ENCODE data around the gene CPLX4. TPM values are rescaled to one million over a fixed set of nuclear protein-coding genes. Genes with fewer than 3 reads are reported as not detected.
A peak's percentile ranks its signal among the peaks of the same experiment; 100 is the strongest.

CPLX4 gene
- total RNA-seq, 1 donor from 2014 or later: not detected

DNA sequence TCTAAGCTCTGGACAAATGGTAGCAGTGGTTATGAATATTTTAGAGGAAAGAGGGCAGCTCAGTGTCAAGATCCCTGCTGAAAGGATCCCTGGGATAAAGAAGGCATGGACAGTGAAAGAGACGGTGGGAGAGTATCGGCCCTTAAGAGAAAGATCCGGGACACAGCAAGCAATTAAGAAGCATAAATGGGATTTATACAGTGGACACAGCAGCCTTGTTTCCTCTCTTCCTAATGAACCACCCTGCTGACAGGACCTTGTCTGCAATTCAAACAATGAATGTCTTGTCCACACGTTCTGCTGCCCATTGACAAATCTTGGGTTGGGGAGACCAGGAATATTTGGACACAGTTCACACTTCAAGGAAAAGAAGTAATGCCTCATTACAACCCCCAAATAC, 16.5 kb downstream of the CPLX4 start:
- Histone ChIP-seq H3K27me3 (ENCODE audit: low read depth) (peaks cover 10% of the 10 kb centered on the region), H3K4me1 (no peaks in the 10 kb centered on the region), H3K9me3 (no peaks in the 10 kb centered on the region), H3K36me3 (no peaks in the 10 kb centered on the region), H3K4me3 (no peak overlapping the region), H3K27ac (no peak overlapping the region)
- intact Hi-C loops (cut with DNase I): no loop called here
- TF ChIP-seq, protein P1, sequence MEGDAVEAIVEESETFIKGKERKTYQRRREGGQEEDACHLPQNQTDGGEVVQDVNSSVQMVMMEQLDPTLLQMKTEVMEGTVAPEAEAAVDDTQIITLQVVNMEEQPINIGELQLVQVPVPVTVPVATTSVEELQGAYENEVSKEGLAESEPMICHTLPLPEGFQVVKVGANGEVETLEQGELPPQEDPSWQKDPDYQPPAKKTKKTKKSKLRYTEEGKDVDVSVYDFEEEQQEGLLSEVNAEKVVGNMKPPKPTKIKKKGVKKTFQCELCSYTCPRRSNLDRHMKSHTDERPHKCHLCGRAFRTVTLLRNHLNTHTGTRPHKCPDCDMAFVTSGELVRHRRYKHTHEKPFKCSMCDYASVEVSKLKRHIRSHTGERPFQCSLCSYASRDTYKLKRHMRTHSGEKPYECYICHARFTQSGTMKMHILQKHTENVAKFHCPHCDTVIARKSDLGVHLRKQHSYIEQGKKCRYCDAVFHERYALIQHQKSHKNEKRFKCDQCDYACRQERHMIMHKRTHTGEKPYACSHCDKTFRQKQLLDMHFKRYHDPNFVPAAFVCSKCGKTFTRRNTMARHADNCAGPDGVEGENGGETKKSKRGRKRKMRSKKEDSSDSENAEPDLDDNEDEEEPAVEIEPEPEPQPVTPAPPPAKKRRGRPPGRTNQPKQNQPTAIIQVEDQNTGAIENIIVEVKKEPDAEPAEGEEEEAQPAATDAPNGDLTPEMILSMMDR (IDR thresholded peaks at IDR 0.05): no peak
- no peak for ATAC-seq
- no peak for DNase-seq

DNA sequence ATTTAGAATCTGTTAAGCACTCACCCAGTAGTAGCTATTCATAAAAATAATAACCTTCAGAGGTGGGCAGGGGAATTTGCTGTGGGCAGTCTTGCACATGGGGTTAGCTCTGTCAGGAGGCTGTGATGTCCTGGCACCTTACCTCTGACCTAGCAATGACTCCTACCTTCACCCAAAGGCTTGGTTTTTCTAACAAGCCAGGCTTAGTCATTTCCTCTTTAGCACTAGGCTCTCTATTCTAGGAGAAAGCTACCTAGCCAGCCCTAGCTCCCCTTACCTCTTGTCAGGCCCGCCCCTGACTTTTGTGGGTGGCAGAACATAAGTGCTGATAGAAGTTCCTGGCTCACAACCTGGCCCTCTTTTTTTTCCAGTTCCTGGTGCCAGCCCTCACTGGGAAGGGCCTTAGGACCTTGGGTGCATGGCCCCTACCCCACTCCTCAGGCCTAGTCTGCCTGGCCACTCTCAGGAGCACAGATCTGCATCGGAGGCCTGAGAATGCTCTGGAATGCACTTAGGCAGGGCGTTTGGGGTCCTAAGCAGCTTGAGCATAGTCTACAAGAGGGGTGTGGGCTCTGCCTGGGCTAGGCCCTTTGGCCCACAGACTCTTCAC, 17.7 kb downstream of the CPLX4 start:
- Histone ChIP-seq H3K27me3 (ENCODE audit: low read depth) (peaks cover 5% of the 10 kb centered on the region), H3K27ac (no peak overlapping the region), H3K9me3 (no peaks in the 10 kb centered on the region), H3K36me3 (no peaks in the 10 kb centered on the region), H3K4me1 (no peaks in the 10 kb centered on the region), H3K4me3 (no peak overlapping the region)
- DNase-seq (no peak), ATAC-seq (peak in 1 of 2 donors; percentile 31)
- intact Hi-C loops (cut with DNase I): no loop called here
- TF ChIP-seq, protein P1 (IDR thresholded peaks at IDR 0.05): no peak

DNA sequence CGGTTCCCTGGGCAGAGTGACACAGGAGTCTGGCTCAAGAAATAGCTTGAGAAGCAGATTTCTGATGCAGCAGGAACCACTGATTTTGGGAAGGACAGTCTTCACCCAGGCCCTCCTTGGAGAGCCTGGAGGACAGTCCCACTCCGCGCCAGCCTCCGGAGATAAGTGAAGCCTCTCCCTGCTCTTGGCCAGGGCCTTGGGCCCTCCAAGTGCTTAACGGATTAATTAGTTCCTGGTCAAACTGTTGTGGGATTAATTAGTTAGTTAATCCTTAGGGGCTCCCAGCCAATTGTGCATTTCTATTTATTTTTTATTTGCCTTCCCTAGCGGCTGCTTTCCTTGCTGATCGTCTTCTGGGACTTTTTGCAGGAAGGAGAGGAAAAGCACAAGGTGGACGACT, 19.6 kb downstream of the CPLX4 start:
- TF ChIP-seq, protein P1 (IDR thresholded peaks at IDR 0.05): no peak
- DNase-seq (no peak), ATAC-seq (no peak)
- no peaks in the 10 kb centered on the region for H3K36me3 ChIP-seq
- peaks cover 5% of the 10 kb centered on the region for H3K27me3 ChIP-seq (ENCODE audit: low read depth)
- intact Hi-C loops (cut with DNase I): no loop called here
- no peaks in the 10 kb centered on the region for H3K9me3 ChIP-seq
- H3K4me3 ChIP-seq: no peak overlapping the region
- no peaks in the 10 kb centered on the region for H3K4me1 ChIP-seq
- H3K27ac ChIP-seq: no peak overlapping the region

DNA sequence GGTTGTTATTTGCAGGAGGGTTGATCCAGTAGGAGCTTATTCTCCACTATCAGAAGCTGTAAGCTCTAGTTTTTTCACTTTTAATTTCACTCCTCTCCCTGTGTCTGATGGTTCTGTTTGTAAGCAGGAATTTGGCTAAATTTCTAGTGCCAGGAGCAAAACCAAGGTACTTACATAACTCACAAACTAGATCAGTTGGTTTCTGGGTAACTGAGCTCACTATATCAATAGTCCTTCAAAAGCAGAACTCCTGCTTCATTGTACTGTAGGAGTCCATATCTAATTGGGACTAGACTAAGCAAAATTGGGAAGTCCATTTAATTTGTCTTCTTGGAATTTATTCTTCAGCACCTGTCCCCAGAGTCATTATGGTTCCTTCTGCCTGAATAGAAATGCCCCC, 25.1 kb downstream of the CPLX4 start:
- intact Hi-C loops (cut with DNase I): no loop called here
- ATAC-seq (no peak), DNase-seq (no peak)
- Histone ChIP-seq H3K36me3 (no peaks in the 10 kb centered on the region), H3K27ac (no peak overlapping the region), H3K27me3 (ENCODE audit: low read depth) (peaks cover 7% of the 10 kb centered on the region), H3K4me1 (no peaks in the 10 kb centered on the region), H3K9me3 (no peaks in the 10 kb centered on the region), H3K4me3 (no peak overlapping the region)
- TF ChIP-seq, protein P1 (IDR thresholded peaks at IDR 0.05): no peak

DNA sequence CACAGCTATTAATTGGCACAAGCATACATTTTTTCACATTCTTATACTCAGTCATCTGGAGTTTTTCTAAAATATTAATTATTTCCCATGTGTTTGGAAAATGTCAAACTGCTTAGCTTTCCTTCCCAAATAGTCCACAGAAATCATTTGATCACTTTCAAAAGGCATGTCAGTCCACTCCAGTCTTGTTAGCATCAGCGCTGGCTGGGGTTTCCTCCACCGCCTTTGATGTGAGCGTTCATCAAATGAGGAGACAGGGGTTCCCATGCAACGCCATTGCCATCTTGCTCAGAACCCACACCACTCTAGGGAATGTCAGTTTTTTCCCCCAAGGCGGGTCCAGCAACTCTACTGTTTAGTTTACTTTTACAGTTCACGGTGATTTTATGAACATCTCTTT, 32.1 kb downstream of the CPLX4 start:
- H3K27me3 ChIP-seq (ENCODE audit: low read depth): peaks cover 20% of the 10 kb centered on the region
- H3K27ac ChIP-seq: no peak overlapping the region
- TF ChIP-seq, protein P1 (IDR thresholded peaks at IDR 0.05): no peak
- ATAC-seq (no peak), DNase-seq (no peak)
- no peaks in the 10 kb centered on the region for H3K4me1 ChIP-seq
- H3K36me3 ChIP-seq: no peaks in the 10 kb centered on the region
- no peaks in the 10 kb centered on the region for H3K9me3 ChIP-seq
- intact Hi-C loops (cut with DNase I): no loop called here
- no peak overlapping the region for H3K4me3 ChIP-seq

All from lower lobe of right lung (tissue), 2 donors.